GM12874 (cell line): ENCODE data around the gene DCUN1D1.

Source experiments
- TF ChIP-seq, protein P1 (sequence below): IDR thresholded peaks from 2 replicates; pipeline ENCODE4 v1.5.1; 2011; ENCODE audit warnings: low read depth, mild to moderate bottlenecking, control low read depth, low read length, moderate library complexity; ENCODE audit not compliant: insufficient read depth

DCUN1D1 gene

GRCh38 chr3:182959474-182960350 lies 20.6 kb downstream of the DCUN1D1 start:
- TF ChIP-seq, protein P1, sequence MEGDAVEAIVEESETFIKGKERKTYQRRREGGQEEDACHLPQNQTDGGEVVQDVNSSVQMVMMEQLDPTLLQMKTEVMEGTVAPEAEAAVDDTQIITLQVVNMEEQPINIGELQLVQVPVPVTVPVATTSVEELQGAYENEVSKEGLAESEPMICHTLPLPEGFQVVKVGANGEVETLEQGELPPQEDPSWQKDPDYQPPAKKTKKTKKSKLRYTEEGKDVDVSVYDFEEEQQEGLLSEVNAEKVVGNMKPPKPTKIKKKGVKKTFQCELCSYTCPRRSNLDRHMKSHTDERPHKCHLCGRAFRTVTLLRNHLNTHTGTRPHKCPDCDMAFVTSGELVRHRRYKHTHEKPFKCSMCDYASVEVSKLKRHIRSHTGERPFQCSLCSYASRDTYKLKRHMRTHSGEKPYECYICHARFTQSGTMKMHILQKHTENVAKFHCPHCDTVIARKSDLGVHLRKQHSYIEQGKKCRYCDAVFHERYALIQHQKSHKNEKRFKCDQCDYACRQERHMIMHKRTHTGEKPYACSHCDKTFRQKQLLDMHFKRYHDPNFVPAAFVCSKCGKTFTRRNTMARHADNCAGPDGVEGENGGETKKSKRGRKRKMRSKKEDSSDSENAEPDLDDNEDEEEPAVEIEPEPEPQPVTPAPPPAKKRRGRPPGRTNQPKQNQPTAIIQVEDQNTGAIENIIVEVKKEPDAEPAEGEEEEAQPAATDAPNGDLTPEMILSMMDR: no peak

- TF ChIP-seq, protein P1: no peak
These were observed 22.6 kb downstream of the DCUN1D1 start for GRCh38 chr3:182957676-182958266.

GRCh38 chr3:182957226-182957625 lies 23.1 kb downstream of the DCUN1D1 start:
- TF ChIP-seq, protein P1: no peak

- TF ChIP-seq, protein P1: no peak
These were observed 25.6 kb downstream of the DCUN1D1 start for GRCh38 chr3:182954553-182955235.

- TF ChIP-seq, protein P1: no peak
These were observed 30.6 kb downstream of the DCUN1D1 start for GRCh38 chr3:182949688-182950087.

GRCh38 chr3:182948305-182948704 lies 32.0 kb downstream of the DCUN1D1 start:
- TF ChIP-seq, protein P1: no peak

DNA sequence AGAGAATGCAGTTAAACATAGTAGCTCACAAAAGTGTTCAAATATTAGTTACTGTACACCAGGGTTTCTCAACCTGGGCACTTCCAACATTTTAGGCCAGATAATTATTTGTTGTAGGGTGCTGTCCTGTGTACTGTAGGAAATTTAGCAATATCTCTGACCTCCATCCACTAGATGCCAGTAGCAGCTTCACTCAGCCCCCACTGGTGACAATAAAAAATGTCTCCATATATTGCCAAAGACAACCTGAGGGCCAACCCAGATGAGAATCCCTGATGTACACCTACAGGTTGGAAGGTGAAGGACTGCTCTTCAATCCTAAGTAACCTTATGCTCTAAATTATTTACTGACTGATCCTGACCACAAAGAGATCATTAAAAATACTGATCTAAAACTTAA lies 32.5 kb downstream of the DCUN1D1 start:
- TF ChIP-seq, protein P1: peak; percentile 9; the same call in 1 of the 2 replicates
